ENCODE measurements around the gene HSPA12B. TPM values are rescaled to one million over a fixed set of nuclear protein-coding genes. Genes with fewer than 3 reads are reported as not detected.
A peak's percentile ranks its signal among the peaks of the same experiment; 100 is the strongest.

HSPA12B gene
- total RNA-seq, 2 donors from 2014 or later: not detected

- DNase-seq (ENCODE audit: low spot score in 2 of 2) (no peak), ATAC-seq (no peak)
- peaks cover 45 to 49% of the 10 kb centered on the region in 2 donors for H3K36me3 Mint-ChIP-seq
These were observed 66.4 kb downstream of the HSPA12B start for GRCh38 chr20:3798908-3799248.

GRCh38 chr20:3800256-3800877, 67.9 kb downstream of the HSPA12B start:
- Mint-ChIP-seq H3K9me3 (no peaks in the 10 kb centered on the region), H3K36me3 (peaks cover 50 to 59% of the 10 kb centered on the region in 2 donors), H3K27ac (peak overlapping the region; percentile 86 to 92)
- ATAC-seq: no peak
- no peak for DNase-seq (ENCODE audit: low spot score in 2 of 2)

More at GRCh38 chr20:3798908-3799248, 66.4 kb downstream of the HSPA12B start:
- Mint-ChIP-seq H3K27ac (peak overlapping the region; percentile 86 to 99), H3K9me3 (no peaks in the 10 kb centered on the region)

- no peak for DNase-seq (ENCODE audit: low spot score in 2 of 2)
- peak overlapping the region in 1 of 2 donors; percentile 86 for H3K27ac Mint-ChIP-seq
- no peak for ATAC-seq
- H3K9me3 Mint-ChIP-seq: no peaks in the 10 kb centered on the region
- peaks cover 50 to 64% of the 10 kb centered on the region in 2 donors for H3K36me3 Mint-ChIP-seq
These were observed 68.4 kb downstream of the HSPA12B start for GRCh38 chr20:3800878-3801260.

- Mint-ChIP-seq H3K27ac (peak overlapping the region in 1 of 2 donors; percentile 86), H3K9me3 (no peaks in the 10 kb centered on the region), H3K36me3 (peaks cover 50 to 68% of the 10 kb centered on the region in 2 donors)
- ATAC-seq (peak in 1 of 2 donors; percentile 11), DNase-seq (ENCODE audit: low spot score in 2 of 2) (no peak)
These were observed 68.8 kb downstream of the HSPA12B start for GRCh38 chr20:3801299-3801698.

GRCh38 chr20:3801846-3802245, 69.4 kb downstream of the HSPA12B start:
- DNase-seq (ENCODE audit: low spot score in 2 of 2) (no peak), ATAC-seq (no peak)
- peak overlapping the region in 1 of 2 donors; percentile 86 for H3K27ac Mint-ChIP-seq
- peaks cover 49 to 66% of the 10 kb centered on the region in 2 donors for H3K36me3 Mint-ChIP-seq
- no peaks in the 10 kb centered on the region for H3K9me3 Mint-ChIP-seq

Other genes with a start within 250 kb of the HSPA12B start
- gene GFRA4, start 69.3 kb upstream of the HSPA12B start, total RNA-seq: not detected
- gene ADAM33, start 50.7 kb upstream of the HSPA12B start, total RNA-seq: not detected
- gene SIGLEC1, start 20.1 kb upstream of the HSPA12B start, total RNA-seq: under 1 TPM in 1 of 2 donors, not detected in 1; 0.14 TPM
- gene ADISSP, start 35.1 kb downstream of the HSPA12B start, total RNA-seq: 10 to 100 TPM; 44.7 to 45.0 TPM
- gene SPEF1, start 48.8 kb downstream of the HSPA12B start, total RNA-seq: under 1 TPM in 1 of 2 donors, not detected in 1; 0.14 TPM
- gene CENPB, start 54.1 kb downstream of the HSPA12B start, total RNA-seq: 10 to 100 TPM; 34.4 to 48.1 TPM
- gene CDC25B, start 63.6 kb downstream of the HSPA12B start, total RNA-seq: 100 to 1,000 TPM in 1 of 2 donors, 10 to 100 TPM in 1; 72.9 to 168 TPM
- 10 to 100 TPM; 10.6 to 17.8 TPM for gene AP5S1, start 87.9 kb downstream of the HSPA12B start, total RNA-seq
- gene MAVS, start 114.1 kb downstream of the HSPA12B start, total RNA-seq: 10 to 100 TPM; 22.5 to 30.1 TPM
- gene PANK2, start 156.7 kb downstream of the HSPA12B start, total RNA-seq: 10 to 100 TPM; 56.0 to 64.7 TPM